ENCODE data around the gene MYZAP.

The MYZAP gene

DNA sequence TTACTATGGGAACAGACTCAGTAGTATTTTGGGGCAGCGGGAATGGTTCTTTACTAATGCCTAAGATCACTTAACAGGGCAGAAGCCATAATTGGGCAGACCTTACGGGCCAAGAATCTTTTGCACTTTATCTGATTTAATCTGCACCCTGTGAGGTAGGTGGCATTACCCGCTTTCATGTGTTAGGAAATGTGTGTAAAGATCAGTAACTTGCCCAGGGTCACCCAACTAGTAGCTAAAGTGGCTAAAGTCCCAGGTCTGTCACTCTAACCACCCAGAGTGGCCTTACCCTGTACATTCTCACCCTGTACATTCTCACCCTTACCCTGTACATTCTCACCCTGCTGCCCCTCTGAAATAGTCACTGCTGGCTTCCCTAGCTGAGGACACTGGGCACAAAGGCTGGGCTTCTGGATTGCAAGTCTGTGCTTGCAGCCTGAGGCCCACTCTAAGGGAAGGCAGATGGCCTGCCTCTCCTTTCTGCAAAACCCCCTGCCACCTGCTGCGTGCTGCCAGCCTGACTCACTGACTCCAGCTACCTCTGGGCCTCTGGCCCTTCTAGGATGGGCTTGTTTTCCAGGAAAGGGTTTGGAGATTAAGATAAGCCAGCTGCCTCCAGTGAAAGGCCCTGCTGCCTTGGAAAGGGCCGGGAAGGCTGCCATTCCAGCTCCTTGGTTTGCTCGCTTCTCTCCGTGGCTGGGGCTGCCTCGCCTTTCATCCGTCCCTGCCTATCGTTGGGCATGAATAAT, 37.5 kb upstream of the MYZAP start:
- no peak for DNase-seq (ENCODE audit: low read depth in 1 of 2, low spot score in 1 of 2)
- TF ChIP-seq CTCF (IDR thresholded peaks at IDR 0.05; ENCODE audit: insufficient read depth, low read length): no peak
- TF ChIP-seq, protein P1, sequence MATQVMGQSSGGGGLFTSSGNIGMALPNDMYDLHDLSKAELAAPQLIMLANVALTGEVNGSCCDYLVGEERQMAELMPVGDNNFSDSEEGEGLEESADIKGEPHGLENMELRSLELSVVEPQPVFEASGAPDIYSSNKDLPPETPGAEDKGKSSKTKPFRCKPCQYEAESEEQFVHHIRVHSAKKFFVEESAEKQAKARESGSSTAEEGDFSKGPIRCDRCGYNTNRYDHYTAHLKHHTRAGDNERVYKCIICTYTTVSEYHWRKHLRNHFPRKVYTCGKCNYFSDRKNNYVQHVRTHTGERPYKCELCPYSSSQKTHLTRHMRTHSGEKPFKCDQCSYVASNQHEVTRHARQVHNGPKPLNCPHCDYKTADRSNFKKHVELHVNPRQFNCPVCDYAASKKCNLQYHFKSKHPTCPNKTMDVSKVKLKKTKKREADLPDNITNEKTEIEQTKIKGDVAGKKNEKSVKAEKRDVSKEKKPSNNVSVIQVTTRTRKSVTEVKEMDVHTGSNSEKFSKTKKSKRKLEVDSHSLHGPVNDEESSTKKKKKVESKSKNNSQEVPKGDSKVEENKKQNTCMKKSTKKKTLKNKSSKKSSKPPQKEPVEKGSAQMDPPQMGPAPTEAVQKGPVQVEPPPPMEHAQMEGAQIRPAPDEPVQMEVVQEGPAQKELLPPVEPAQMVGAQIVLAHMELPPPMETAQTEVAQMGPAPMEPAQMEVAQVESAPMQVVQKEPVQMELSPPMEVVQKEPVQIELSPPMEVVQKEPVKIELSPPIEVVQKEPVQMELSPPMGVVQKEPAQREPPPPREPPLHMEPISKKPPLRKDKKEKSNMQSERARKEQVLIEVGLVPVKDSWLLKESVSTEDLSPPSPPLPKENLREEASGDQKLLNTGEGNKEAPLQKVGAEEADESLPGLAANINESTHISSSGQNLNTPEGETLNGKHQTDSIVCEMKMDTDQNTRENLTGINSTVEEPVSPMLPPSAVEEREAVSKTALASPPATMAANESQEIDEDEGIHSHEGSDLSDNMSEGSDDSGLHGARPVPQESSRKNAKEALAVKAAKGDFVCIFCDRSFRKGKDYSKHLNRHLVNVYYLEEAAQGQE (IDR thresholded peaks at IDR 0.05; ENCODE audit: insufficient replicate concordance, low read depth): no peak
- no peak for TF ChIP-seq GABPA (IDR thresholded peaks at IDR 0.05; ENCODE audit: low read depth)
- TF ChIP-seq SPI1 (IDR thresholded peaks at IDR 0.05; ENCODE audit: borderline replicate concordance, low read depth): no peak
- TF ChIP-seq POLR2AphosphoS5 (IDR thresholded peaks at IDR 0.05; ENCODE audit: low read depth): no peak
- no peaks in the 10 kb centered on the region for H3K27me3 ChIP-seq (ENCODE audit: insufficient read depth, poor library complexity, severe bottlenecking)
- no peak overlapping the region for H3K27ac ChIP-seq (replicated peaks)
- H3K4me3 ChIP-seq (replicated peaks; ENCODE audit: insufficient read depth, low read length): no peak overlapping the region

- no peaks in the 10 kb centered on the region for H3K27me3 ChIP-seq (ENCODE audit: insufficient read depth, poor library complexity, severe bottlenecking)
- H3K27ac ChIP-seq (replicated peaks): no peak overlapping the region
- H3K4me3 ChIP-seq (replicated peaks; ENCODE audit: insufficient read depth, low read length): no peak overlapping the region
- DNase-seq (ENCODE audit: low read depth in 1 of 2, low spot score in 1 of 2): no peak
- TF ChIP-seq, protein P1 (IDR thresholded peaks at IDR 0.05; ENCODE audit: insufficient replicate concordance, low read depth): no peak
- no peak for TF ChIP-seq SPI1 (IDR thresholded peaks at IDR 0.05; ENCODE audit: borderline replicate concordance, low read depth)
- no peak for TF ChIP-seq GABPA (IDR thresholded peaks at IDR 0.05; ENCODE audit: low read depth)
- TF ChIP-seq POLR2AphosphoS5 (IDR thresholded peaks at IDR 0.05; ENCODE audit: low read depth): no peak
- TF ChIP-seq CTCF (IDR thresholded peaks at IDR 0.05; ENCODE audit: insufficient read depth, low read length): no peak
Measured at GRCh38 chr15:57554812-57555179, 36.9 kb upstream of the MYZAP start.

DNA sequence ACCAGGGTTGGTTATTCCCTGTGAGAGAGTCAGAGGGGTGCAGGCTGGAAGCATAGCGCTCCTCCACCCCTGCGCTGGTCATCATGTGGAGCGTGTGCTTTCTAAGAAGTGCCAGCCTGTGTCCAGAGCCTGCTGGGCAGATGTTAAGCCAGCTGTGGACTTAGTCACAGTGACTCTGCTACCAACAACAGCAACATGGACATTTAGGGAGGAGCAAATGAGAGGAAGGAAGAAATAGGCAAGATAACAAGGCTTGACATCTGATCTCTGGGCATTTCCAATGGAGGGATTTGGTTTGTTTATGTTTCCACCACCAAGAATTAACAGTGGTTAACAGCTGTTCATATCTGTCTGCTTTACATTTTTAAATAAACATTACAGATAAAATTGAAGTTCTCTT, 36.4 kb upstream of the MYZAP start:
- no peak overlapping the region for H3K4me3 ChIP-seq (replicated peaks; ENCODE audit: insufficient read depth, low read length)
- DNase-seq (ENCODE audit: low read depth in 1 of 2, low spot score in 1 of 2): no peak
- TF ChIP-seq POLR2AphosphoS5 (IDR thresholded peaks at IDR 0.05; ENCODE audit: low read depth) (no peak), CTCF (IDR thresholded peaks at IDR 0.05; ENCODE audit: insufficient read depth, low read length) (no peak), GABPA (IDR thresholded peaks at IDR 0.05; ENCODE audit: low read depth) (no peak), SPI1 (IDR thresholded peaks at IDR 0.05; ENCODE audit: borderline replicate concordance, low read depth) (no peak)
- TF ChIP-seq, protein P1 (IDR thresholded peaks at IDR 0.05; ENCODE audit: insufficient replicate concordance, low read depth): no peak

More for the DNA sequence above, 36.4 kb upstream of the MYZAP start:
- no peaks in the 10 kb centered on the region for H3K27me3 ChIP-seq (ENCODE audit: insufficient read depth, poor library complexity, severe bottlenecking)
- H3K27ac ChIP-seq (replicated peaks): no peak overlapping the region

All from HL-60 (cell line).